ENCODE measurements around the gene TRIM61.
"Not testable (repeated sequence)": the region's sequence is repeated elsewhere in the genome, so short reads cannot be mapped to it uniquely, and the experiment has no call there.

TRIM61 gene

GRCh38 chr4:165010487-165010886 is 33.0 kb upstream of the TRIM61 start:
- TF ChIP-seq CTCF (IDR thresholded peaks at IDR 0.05; ENCODE audit: control extremely low read depth, extremely low read depth, low read depth, missing control alignments) = no peak
- ChIA-PET CTCF (interaction anchor here (1.2 kb wide), 1 partner anchor 102 kb away, joined by 4 read pairs; the partner anchor contains the start of gene TMEM192), POLR2A (no interaction called here)
- no peak for DNase-seq (ENCODE audit: extremely low spot score)

- DNase-seq (ENCODE audit: extremely low spot score) = no peak
- TF ChIP-seq CTCF (IDR thresholded peaks at IDR 0.05; ENCODE audit: control extremely low read depth, extremely low read depth, low read depth, missing control alignments) = no peak
- ChIA-PET POLR2A (no interaction called here), CTCF (interaction anchor here (1.4 kb wide), 1 partner anchor 12 kb away, joined by 3 read pairs; no protein-coding TSS in a partner anchor)
Measured at GRCh38 chr4:165009493-165010227, 32.2 kb upstream of the TRIM61 start.

- ChIA-PET POLR2A (no interaction called here), CTCF (no interaction called here)
Measured at GRCh38 chr4:165006886-165007285, 29.4 kb upstream of the TRIM61 start.

GRCh38 chr4:165006456-165006855 is 29.0 kb upstream of the TRIM61 start:
- ChIA-PET CTCF (no interaction called here), POLR2A (no interaction called here)
- DNase-seq (ENCODE audit: extremely low spot score) = no peak
- TF ChIP-seq CTCF (IDR thresholded peaks at IDR 0.05; ENCODE audit: control extremely low read depth, extremely low read depth, low read depth, missing control alignments) = no peak

More at GRCh38 chr4:165006886-165007285, 29.4 kb upstream of the TRIM61 start:
- no peak for TF ChIP-seq CTCF (IDR thresholded peaks at IDR 0.05; ENCODE audit: control extremely low read depth, extremely low read depth, low read depth, missing control alignments)
- no peak for DNase-seq (ENCODE audit: extremely low spot score)

- POLR2A ChIA-PET = no interaction called here
- TF ChIP-seq CTCF (IDR thresholded peaks at IDR 0.05; ENCODE audit: control extremely low read depth, extremely low read depth, low read depth, missing control alignments) = no peak
- no peak for DNase-seq (ENCODE audit: extremely low spot score)
- CTCF ChIA-PET = no interaction called here
Measured at GRCh38 chr4:165005352-165005925, 28.0 kb upstream of the TRIM61 start.

GRCh38 chr4:165001957-165002356 is 24.5 kb upstream of the TRIM61 start:
- CTCF ChIA-PET; DNase-seq (ENCODE audit: extremely low spot score); POLR2A ChIA-PET: not testable (repeated sequence)

GRCh38 chr4:164998526-164999080 is 21.1 kb upstream of the TRIM61 start:
- POLR2A ChIA-PET; DNase-seq (ENCODE audit: extremely low spot score): not testable (repeated sequence)
- CTCF ChIA-PET = interaction anchor here (0.8 to 1.1 kb wide), 2 partner anchors 19 to 63 kb away, joined by 3 read pairs; no protein-coding TSS in a partner anchor
